Effector memory CD8-positive, alpha-beta T cell (primary cell): Measurements from ENCODE around the gene SLC22A4.
A peak's percentile ranks its signal among the peaks of the same experiment; 100 is the strongest.

Experiments used
- ATAC-seq: fragments of 150-1000 bp; cut with Tn5 transposase; replicated peaks from 2 replicates; pipeline ENCODE4 v1.10.0; 2021; ENCODE audit warnings: mild to moderate bottlenecking, moderate library complexity
- DNase-seq, 3 experiments: peaks; one replicate each; pipeline ENCODE4 v3.0.0; 2021
- H3K27ac Mint-ChIP-seq, 2 donors: one replicate each; pipeline ENCODE4 v1.8.0; 2022; ENCODE audit warnings: mild to moderate bottlenecking in 2 of 2, mixed read lengths in 2 of 2, moderate library complexity in 2 of 2
- H3K27me3 Mint-ChIP-seq, 2 donors: one replicate each; pipeline ENCODE4 v1.8.0; 2022; ENCODE audit warnings: mixed read lengths in 2 of 2
- H3K36me3 Mint-ChIP-seq: one replicate; pipeline ENCODE4 v1.8.0; 2022; ENCODE audit warnings: mild to moderate bottlenecking, moderate library complexity, mixed read lengths; ENCODE audit not compliant: insufficient read depth
- H3K4me1 Mint-ChIP-seq, 2 donors: one replicate each; pipeline ENCODE4 v1.8.0; 2022; ENCODE audit warnings: low read depth in 2 of 2, mixed read lengths in 2 of 2
- H3K4me3 Mint-ChIP-seq, 2 donors: one replicate each; pipeline ENCODE4 v1.8.0; 2022; ENCODE audit warnings: mild to moderate bottlenecking in 2 of 2, mixed read lengths in 2 of 2, moderate library complexity in 2 of 2
- H3K9me3 Mint-ChIP-seq, 2 donors: one replicate each; pipeline ENCODE4 v1.8.0; 2022; ENCODE audit warnings: mixed read lengths in 2 of 2

The SLC22A4 gene

DNA sequence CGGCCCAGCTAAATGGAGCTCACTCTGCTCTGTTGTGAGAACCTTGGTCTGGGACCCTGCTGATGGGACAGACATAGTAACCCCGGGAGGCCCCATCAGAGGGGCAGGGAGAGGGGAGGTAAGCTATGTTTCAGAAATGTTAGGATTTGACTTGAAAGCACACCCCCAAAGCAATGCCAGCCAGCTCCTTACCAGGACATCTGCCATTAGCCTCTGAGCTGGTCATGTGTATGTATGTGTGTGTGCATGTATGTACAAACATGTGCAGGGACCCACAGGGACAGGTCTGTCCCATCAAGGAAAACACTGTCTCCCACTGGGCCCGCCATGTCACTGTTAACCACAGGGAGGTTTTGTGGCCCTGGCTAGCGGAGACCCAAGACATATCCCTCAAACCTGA lies 14.5 kb downstream of the SLC22A4 start:
- H3K27me3 Mint-ChIP-seq, result no peaks in the 10 kb centered on the region
- no peak for ATAC-seq
- H3K27ac Mint-ChIP-seq, result no peak overlapping the region
- DNase-seq, result no peak
- H3K9me3 Mint-ChIP-seq, result peaks cover 0 to 6% of the 10 kb centered on the region in 2 donors
- no peak overlapping the region for H3K4me3 Mint-ChIP-seq
- no peaks in the 10 kb centered on the region for H3K4me1 Mint-ChIP-seq
- no peaks in the 10 kb centered on the region for H3K36me3 Mint-ChIP-seq

DNA sequence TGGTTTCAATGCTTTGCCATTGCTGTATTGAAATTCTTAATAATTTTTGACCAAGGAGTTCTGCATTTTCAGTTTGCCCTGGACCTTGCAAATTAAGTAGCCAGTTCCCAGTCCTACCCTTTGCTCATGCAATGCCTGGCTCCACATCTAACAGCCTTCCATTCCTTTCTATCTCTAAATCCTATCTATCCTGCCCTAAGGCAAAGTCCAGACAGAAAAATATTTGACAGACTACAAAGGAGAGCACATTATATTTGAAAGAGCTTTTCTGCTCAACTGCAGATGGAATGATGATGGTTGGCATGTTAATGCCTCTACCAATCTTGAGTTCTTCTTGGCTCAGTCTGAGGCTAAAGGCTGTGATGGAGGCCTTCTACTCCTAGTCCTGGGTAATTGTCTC lies 15.5 kb downstream of the SLC22A4 start:
- no peaks in the 10 kb centered on the region for H3K4me1 Mint-ChIP-seq
- H3K27me3 Mint-ChIP-seq, result no peaks in the 10 kb centered on the region
- no peak overlapping the region for H3K4me3 Mint-ChIP-seq
- ATAC-seq, result no peak
- peaks cover 0 to 6% of the 10 kb centered on the region in 2 donors for H3K9me3 Mint-ChIP-seq
- no peak overlapping the region for H3K27ac Mint-ChIP-seq
- DNase-seq, result no peak
- H3K36me3 Mint-ChIP-seq, result no peaks in the 10 kb centered on the region

DNA sequence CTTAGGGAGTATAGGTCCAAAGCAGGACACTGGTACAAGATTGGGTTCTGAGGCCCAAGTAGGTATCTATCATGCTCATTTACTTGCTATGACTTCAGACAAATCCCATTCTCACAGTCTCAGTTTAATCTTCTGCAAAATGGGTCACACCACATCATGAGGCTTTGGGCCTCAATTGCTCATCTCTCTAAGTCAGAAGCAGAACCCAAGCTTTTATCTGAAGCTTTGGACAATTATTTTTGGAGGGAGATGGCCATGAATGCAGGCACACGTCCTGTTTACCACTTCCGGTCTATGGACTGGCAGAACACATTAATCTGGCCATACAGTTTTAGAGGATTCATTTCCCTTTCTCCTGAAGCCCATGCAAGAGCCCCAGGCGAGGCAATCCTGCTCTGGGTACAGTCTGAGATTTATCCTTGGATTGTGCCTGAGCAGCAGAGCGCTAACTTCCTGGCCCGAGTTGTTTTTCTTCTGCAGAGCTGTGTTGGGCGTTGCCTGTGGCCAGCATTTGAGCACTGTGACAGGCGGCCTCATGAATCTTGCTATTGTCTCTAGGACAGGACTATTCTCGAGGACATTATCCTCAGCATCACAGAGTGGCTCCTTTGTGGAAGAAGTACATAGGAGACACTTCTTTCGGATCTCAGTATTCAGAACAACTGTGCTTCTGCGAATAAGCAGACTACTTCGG lies 16.1 kb downstream of the SLC22A4 start:
- H3K9me3 Mint-ChIP-seq, result peaks cover 0 to 2% of the 10 kb centered on the region in 2 donors

DNA sequence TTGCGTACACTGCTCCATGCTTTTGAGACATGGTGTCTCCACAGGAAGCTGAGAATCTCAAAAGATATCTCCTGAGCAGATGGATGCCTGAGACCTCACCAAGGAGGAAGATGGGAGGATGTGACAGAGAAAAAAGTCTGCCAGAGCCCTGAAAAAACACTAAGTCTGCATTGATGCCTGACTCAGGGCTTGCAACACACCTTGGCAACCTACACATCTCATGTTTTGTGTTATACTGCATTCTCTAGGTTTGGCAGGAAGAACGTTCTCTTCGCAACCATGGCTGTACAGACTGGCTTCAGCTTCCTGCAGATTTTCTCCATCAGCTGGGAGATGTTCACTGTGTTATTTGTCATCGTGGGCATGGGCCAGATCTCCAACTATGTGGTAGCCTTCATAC lies 19.2 kb downstream of the SLC22A4 start:
- Mint-ChIP-seq H3K9me3 (no peaks in the 10 kb centered on the region), H3K36me3 (no peaks in the 10 kb centered on the region), H3K27ac (peak overlapping the region in 1 of 2 donors; percentile 17), H3K4me3 (no peak overlapping the region), H3K27me3 (no peaks in the 10 kb centered on the region), H3K4me1 (no peaks in the 10 kb centered on the region)
- ATAC-seq, result no peak
- DNase-seq, result no peak

More for the DNA sequence above, 16.1 kb downstream of the SLC22A4 start:
- no peak for DNase-seq
- no peak for ATAC-seq
- Mint-ChIP-seq H3K27ac (no peak overlapping the region), H3K4me3 (no peak overlapping the region), H3K4me1 (no peaks in the 10 kb centered on the region), H3K36me3 (no peaks in the 10 kb centered on the region), H3K27me3 (no peaks in the 10 kb centered on the region)

DNA sequence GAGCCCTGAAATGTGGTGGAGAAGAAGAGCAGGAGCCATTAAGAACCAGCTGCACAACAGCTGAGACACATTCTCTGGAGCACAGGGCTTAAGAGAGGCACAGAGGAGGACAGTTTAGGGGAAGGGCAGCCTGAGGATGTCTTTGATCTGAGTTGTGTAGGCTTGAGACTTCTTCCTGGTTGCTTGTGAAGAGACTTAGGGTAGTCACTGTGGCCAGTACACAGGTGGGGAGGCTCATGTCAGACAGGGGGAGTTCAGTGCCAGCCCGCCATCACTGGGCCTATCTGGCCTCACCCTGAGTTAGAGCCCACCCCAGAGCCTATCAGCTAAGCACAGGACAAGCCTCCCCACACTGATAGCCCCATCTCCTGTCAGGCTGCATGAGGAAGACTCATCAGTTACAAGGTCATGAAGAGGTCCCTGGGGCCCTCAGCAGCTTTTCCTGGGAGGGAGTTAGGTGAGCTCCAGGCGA lies 19.8 kb downstream of the SLC22A4 start:
- no peaks in the 10 kb centered on the region for H3K36me3 Mint-ChIP-seq
- no peak overlapping the region for H3K27ac Mint-ChIP-seq
- no peaks in the 10 kb centered on the region for H3K4me1 Mint-ChIP-seq
- ATAC-seq (no peak), DNase-seq (no peak)
- H3K4me3 Mint-ChIP-seq, result no peak overlapping the region
- H3K9me3 Mint-ChIP-seq, result no peaks in the 10 kb centered on the region
- no peaks in the 10 kb centered on the region for H3K27me3 Mint-ChIP-seq

DNA sequence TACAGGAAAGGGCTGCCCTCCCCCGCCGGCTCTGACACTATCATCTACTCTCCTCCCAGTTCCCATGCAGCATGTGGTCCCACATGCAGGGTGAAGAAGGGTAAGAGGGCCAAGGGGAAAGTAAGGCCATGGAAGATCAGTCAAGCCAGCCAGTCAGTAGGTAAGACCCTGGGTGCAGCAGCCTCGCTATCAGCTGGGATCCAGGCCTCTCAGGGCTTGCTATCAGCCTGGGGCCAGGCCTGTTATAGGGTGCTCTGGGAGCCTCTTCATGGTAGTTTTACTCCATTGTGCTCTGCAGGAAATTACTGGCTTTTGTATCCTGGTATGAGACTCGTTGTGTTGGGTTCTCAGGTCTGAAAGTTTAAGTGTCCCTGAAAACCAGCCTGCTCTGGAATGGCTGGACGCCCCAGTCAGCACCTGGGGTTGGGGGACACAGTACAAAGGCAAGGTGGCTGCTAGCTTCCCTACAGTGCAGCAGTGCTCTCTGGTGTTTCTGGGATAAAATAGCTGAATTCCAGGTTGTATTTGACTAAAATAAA lies 21.4 kb downstream of the SLC22A4 start:
- DNase-seq, result no peak
- Mint-ChIP-seq H3K4me3 (no peak overlapping the region), H3K36me3 (no peaks in the 10 kb centered on the region), H3K9me3 (no peaks in the 10 kb centered on the region), H3K4me1 (no peaks in the 10 kb centered on the region), H3K27ac (no peak overlapping the region), H3K27me3 (no peaks in the 10 kb centered on the region)
- ATAC-seq, result no peak

DNA sequence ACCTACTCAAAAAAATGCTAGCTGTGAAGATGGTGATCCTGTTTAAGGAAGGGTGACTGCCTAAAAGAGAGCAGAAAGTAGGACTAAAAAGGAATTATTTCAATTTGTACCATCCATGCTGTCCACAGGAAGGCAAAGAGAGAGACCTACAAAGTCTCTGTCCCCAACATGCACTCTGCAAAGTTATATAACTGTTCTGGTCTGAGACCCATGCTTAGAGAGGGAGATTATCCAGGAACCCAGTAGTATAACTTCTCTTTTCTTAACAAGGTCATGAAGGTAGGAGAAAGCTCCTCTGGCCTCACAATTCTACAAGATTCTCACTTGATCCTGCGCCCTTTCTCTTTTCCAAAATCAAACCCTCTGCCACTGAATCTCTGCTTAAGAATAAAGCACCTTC lies 25.8 kb downstream of the SLC22A4 start:
- DNase-seq (no peak), ATAC-seq (no peak)
- H3K27me3 Mint-ChIP-seq, result no peaks in the 10 kb centered on the region
- no peak overlapping the region for H3K27ac Mint-ChIP-seq
- no peaks in the 10 kb centered on the region for H3K9me3 Mint-ChIP-seq
- H3K36me3 Mint-ChIP-seq, result no peaks in the 10 kb centered on the region
- H3K4me3 Mint-ChIP-seq, result no peak overlapping the region
- no peaks in the 10 kb centered on the region for H3K4me1 Mint-ChIP-seq

DNA sequence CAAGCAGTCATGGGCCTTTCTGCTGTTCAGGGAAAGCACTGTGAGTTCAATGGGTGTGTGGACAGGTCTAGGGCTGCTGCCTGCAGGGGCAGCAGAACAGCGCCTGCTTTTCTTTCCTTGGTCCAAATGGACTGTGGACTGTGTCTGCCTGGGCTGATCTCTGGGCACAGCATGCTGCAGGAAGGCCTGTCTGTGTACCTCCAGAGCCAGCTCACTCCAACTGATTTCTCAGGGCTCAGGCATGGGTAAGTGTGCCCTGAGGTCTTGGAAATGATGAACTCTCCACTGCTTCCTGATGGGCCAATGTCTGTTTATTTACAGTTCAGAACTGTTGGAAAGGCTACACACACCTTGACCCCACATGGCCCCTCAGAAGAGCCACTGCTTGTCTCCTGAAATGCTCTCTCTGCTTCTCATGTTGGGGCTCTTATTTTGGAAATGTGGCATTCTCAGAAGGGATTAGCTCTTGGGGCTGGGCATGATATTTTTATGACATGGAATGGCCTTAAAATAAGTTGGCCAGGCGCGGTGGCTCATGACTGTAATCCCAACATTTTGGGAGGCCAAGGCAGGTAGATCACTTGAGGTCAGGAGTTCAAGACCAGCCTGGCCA lies 27.0 kb downstream of the SLC22A4 start:
- H3K4me1 Mint-ChIP-seq, result peaks cover 0 to 1% of the 10 kb centered on the region in 2 donors
- H3K4me3 Mint-ChIP-seq, result no peak overlapping the region
- ATAC-seq (no peak), DNase-seq (no peak)
- H3K9me3 Mint-ChIP-seq, result no peaks in the 10 kb centered on the region
- no peaks in the 10 kb centered on the region for H3K36me3 Mint-ChIP-seq
- no peaks in the 10 kb centered on the region for H3K27me3 Mint-ChIP-seq
- H3K27ac Mint-ChIP-seq, result no peak overlapping the region

DNA sequence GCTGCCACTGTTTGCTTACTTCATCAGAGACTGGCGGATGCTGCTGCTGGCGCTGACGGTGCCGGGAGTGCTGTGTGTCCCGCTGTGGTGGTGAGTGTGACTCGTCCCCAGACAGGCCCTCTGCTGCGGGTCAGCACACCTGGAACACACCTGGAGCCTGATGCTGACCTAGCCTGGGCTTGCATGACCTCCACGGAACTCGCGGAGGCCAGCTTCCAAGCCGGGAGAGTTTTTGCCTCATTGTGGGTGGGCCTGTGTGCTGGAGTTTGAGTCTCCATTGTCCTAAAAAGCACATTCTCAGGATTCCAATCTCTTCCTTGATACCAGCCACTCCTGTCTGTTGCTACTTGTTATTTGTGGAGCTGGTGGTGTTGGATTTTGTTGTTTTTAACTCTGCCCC lies 28.1 kb downstream of the SLC22A4 start:
- H3K9me3 Mint-ChIP-seq, result no peaks in the 10 kb centered on the region

DNA sequence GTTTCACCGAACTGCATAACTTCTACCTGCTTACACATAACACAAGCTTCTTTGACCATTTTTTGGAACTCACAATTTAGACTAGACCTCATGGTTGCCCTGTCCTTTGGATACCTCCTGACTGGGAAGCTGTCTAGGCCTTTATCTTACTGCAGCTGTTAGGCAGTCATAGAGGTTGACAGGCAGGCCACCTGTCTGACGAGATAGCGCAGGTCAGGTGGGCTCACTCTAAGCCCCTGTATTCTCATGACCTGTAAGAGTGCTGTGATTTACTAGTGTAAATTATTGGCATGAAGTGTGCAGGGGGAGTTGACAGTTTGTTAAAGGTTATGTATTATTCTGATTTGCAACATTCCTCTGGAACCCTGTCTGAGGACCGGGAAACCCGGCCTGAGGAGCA lies 29.0 kb downstream of the SLC22A4 start:
- no peaks in the 10 kb centered on the region for H3K36me3 Mint-ChIP-seq
- H3K27ac Mint-ChIP-seq, result no peak overlapping the region
- H3K27me3 Mint-ChIP-seq, result no peaks in the 10 kb centered on the region
- ATAC-seq (no peak), DNase-seq (no peak)
- H3K4me3 Mint-ChIP-seq, result no peak overlapping the region
- peaks cover 0 to 1% of the 10 kb centered on the region in 2 donors for H3K4me1 Mint-ChIP-seq
- no peaks in the 10 kb centered on the region for H3K9me3 Mint-ChIP-seq

More for the DNA sequence above, 28.1 kb downstream of the SLC22A4 start:
- no peak overlapping the region for H3K4me3 Mint-ChIP-seq
- no peaks in the 10 kb centered on the region for H3K36me3 Mint-ChIP-seq
- ATAC-seq (no peak), DNase-seq (no peak)
- H3K27me3 Mint-ChIP-seq, result no peaks in the 10 kb centered on the region
- no peak overlapping the region for H3K27ac Mint-ChIP-seq
- H3K4me1 Mint-ChIP-seq, result peaks cover 0 to 1% of the 10 kb centered on the region in 2 donors

DNA sequence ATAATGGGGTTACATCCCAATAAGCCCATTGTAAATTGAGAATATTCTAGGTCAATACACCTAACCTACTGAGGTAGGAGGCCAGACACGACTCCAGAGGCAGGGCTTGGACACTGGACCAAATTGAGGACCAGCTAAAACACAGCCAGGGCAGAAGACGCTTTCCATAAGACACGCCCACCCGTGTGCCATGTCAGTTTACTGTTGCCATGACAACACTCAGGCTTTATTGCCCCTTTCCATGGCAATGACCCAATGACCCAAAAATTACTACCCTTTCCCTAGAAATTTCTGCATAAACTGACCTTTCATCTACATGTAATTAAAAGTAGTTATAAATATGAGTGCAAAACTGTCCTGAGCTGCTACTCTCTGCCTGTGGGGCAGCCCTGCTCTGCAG lies 31.5 kb downstream of the SLC22A4 start:
- Mint-ChIP-seq H3K27me3 (no peaks in the 10 kb centered on the region), H3K36me3 (no peaks in the 10 kb centered on the region), H3K4me3 (no peak overlapping the region), H3K4me1 (peaks cover 0 to 1% of the 10 kb centered on the region in 2 donors), H3K9me3 (no peaks in the 10 kb centered on the region), H3K27ac (no peak overlapping the region)
- DNase-seq (no peak), ATAC-seq (no peak)

DNA sequence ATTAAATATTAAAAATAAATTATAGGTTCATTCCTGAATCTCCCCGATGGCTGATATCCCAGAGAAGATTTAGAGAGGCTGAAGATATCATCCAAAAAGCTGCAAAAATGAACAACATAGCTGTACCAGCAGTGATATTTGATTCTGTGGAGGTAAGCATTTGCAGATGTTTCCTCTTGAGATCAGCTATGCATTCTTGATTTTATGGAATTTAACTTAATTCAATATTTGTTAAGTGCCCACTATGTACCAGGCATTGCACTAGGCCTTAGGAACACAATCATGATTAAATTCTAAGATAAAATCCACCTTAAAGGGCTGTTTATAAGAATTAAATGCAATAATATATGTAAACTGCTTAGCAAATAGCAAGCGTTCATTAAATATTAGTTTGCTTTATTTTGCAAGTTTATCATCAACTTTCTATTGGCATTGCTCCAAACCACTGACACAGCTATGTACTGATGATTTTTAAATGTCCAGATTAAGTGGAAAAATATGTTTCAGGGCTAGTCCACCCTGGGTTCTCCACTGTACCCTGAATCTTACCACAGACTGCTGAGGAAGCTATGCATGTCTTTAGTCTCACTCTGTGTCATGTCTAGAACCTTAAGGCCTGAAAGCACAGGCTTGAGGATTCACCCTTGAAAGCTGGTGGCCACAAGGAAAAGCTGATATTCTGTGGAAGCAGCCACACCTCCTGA lies 33.2 kb downstream of the SLC22A4 start:
- no peak for ATAC-seq
- DNase-seq, result no peak
- no peaks in the 10 kb centered on the region for H3K27me3 Mint-ChIP-seq
- no peaks in the 10 kb centered on the region for H3K9me3 Mint-ChIP-seq
- no peak overlapping the region for H3K4me3 Mint-ChIP-seq
- no peak overlapping the region for H3K27ac Mint-ChIP-seq
- H3K36me3 Mint-ChIP-seq, result no peaks in the 10 kb centered on the region
- peaks cover 0 to 1% of the 10 kb centered on the region in 2 donors for H3K4me1 Mint-ChIP-seq

DNA sequence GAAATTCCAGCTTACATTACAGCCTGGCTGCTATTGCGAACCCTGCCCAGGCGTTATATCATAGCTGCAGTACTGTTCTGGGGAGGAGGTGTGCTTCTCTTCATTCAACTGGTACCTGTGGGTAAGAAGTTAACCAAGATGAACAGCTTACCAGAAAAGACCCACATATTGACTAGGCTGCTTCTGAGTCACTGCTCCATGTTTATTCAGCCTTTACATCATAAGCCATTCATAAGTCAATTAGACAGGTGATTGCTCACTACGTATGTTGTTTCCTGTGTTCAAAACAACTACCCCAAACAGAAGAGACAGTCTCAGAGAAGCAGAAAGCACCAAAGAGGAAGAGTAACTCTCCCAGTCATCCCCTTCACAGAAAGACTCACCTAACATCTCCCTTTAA lies 40.6 kb downstream of the SLC22A4 start:
- DNase-seq (no peak), ATAC-seq (no peak)
- H3K4me3 Mint-ChIP-seq, result no peak overlapping the region
- H3K36me3 Mint-ChIP-seq, result peaks cover 2% of the 10 kb centered on the region
- H3K27ac Mint-ChIP-seq, result no peak overlapping the region
- H3K4me1 Mint-ChIP-seq, result no peaks in the 10 kb centered on the region
- H3K27me3 Mint-ChIP-seq, result no peaks in the 10 kb centered on the region
- no peaks in the 10 kb centered on the region for H3K9me3 Mint-ChIP-seq

DNA sequence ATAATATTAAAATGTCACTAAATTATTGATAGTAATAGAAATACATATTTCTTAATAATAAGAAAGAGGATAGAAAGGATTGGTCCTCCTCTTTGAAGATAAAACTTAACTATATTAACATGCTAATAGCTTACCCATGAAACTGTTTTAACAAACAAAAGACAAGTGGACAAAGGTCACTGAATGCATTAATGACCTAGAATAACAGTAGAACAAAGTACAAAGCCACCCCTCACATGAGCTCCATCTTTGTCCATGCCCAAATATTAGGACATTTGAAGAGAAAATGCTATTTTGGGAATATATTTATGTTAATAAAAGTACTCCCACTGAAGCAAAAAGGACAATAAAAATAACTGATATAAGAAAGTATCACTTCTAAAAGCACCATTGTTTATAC lies 41.2 kb downstream of the SLC22A4 start:
- no peak for ATAC-seq
- H3K9me3 Mint-ChIP-seq, result no peaks in the 10 kb centered on the region
- DNase-seq, result no peak
- H3K27me3 Mint-ChIP-seq, result no peaks in the 10 kb centered on the region
- no peak overlapping the region for H3K27ac Mint-ChIP-seq
- no peak overlapping the region for H3K4me3 Mint-ChIP-seq
- H3K4me1 Mint-ChIP-seq, result no peaks in the 10 kb centered on the region
- H3K36me3 Mint-ChIP-seq, result peaks cover 2% of the 10 kb centered on the region
